GM23338 (cell line): ENCODE measurements around the gene DDX49. TPM values are rescaled to one million over a fixed set of nuclear protein-coding genes. Genes with fewer than 3 reads are reported as not detected.

ENCODE experiments used
- ATAC-seq: fragments of 200-7000 bp; cut with Tn5 transposase; 3 replicates; pipeline ENCODE4 v1.9.1; 2020
- DNase-seq: peaks from one replicate; pipeline ENCODE4 v3.0.0-alpha.2; 2015; ENCODE audit warnings: low spot score
- H2AFZ ChIP-seq: fragments of 200-600 bp; sonication (generic); 2 replicates; pipeline ENCODE4 v1.8.0; 2016; ENCODE audit warnings: antibody characterized with exemption, mild to moderate bottlenecking, moderate library complexity
- H3F3A ChIP-seq: fragments of 200-600 bp; sonication (generic); replicated peaks from 2 replicates; pipeline ENCODE4 v1.8.0; 2017; ENCODE audit warnings: antibody characterized with exemption, mixed run types, low read depth
- H3K27ac ChIP-seq: fragments of 200-600 bp; sonication (generic); 2 replicates; pipeline ENCODE4 v1.6.1; 2016; ENCODE audit warnings: low read depth
- H3K27me3 ChIP-seq: fragments of 200-600 bp; sonication (generic); 2 replicates; pipeline ENCODE4 v1.8.0; 2016; ENCODE audit warnings: mild to moderate bottlenecking, mixed run types, moderate library complexity; ENCODE audit not compliant: insufficient read depth
- H3K36me3 ChIP-seq: fragments of 200-600 bp; sonication (generic); 2 replicates; pipeline ENCODE4 v1.8.0; 2016; ENCODE audit warnings: mild to moderate bottlenecking; ENCODE audit not compliant: insufficient read depth
- H3K4me1 ChIP-seq: fragments of 200-600 bp; sonication (generic); 2 replicates; pipeline ENCODE4 v1.8.0; 2016; ENCODE audit warnings: mild to moderate bottlenecking, moderate library complexity; ENCODE audit not compliant: insufficient read depth
- H3K4me2 ChIP-seq: fragments of 200-600 bp; sonication (generic); 2 replicates; pipeline ENCODE4 v1.7.1; 2017; ENCODE audit warnings: mixed run types
- H3K4me3 ChIP-seq: fragments of 200-600 bp; sonication (generic); 2 replicates; pipeline ENCODE4 v1.6.1; 2016; ENCODE audit warnings: mixed run types
- H3K79me2 ChIP-seq: fragments of 200-600 bp; sonication (generic); replicated peaks from 2 replicates; pipeline ENCODE4 v1.8.0; 2017; ENCODE audit warnings: mild to moderate bottlenecking; ENCODE audit not compliant: insufficient read depth
- H3K9me2 ChIP-seq: fragments of 200-600 bp; sonication (generic); 2 replicates; pipeline ENCODE4 v1.8.0; 2017; ENCODE audit not compliant: insufficient read depth
- H4K20me1 ChIP-seq: fragments of 200-600 bp; sonication (generic); replicated peaks from 2 replicates; pipeline ENCODE4 v1.8.0; 2017; ENCODE audit warnings: mild to moderate bottlenecking; ENCODE audit not compliant: insufficient read depth
- H3K27ac Mint-ChIP-seq: 2 replicates; pipeline ENCODE4 v1.8.0; 2020; ENCODE audit warnings: inconsistent platforms, mild to moderate bottlenecking, moderate library complexity, mixed read lengths
- H3K27me3 Mint-ChIP-seq: 3 replicates; pipeline ENCODE4 v1.8.0; 2022; ENCODE audit warnings: low read depth, mild to moderate bottlenecking, moderate library complexity, mixed read lengths, inconsistent platforms; ENCODE audit not compliant: insufficient read depth, poor library complexity
- H3K36me3 Mint-ChIP-seq: 3 replicates; pipeline ENCODE4 v1.8.0; 2021; ENCODE audit warnings: low read depth, mild to moderate bottlenecking, inconsistent platforms, moderate library complexity, mixed read lengths
- H3K4me1 Mint-ChIP-seq: 3 replicates; pipeline ENCODE4 v1.8.0; 2020; ENCODE audit warnings: mild to moderate bottlenecking, inconsistent platforms, mixed read lengths
- H3K4me3 Mint-ChIP-seq: 3 replicates; pipeline ENCODE4 v1.8.0; 2021; ENCODE audit warnings: moderate library complexity, mild to moderate bottlenecking, inconsistent platforms, mixed read lengths
- H3K9me3 Mint-ChIP-seq: 3 replicates; pipeline ENCODE4 v1.8.0; 2020; ENCODE audit warnings: moderate library complexity, mild to moderate bottlenecking, inconsistent platforms, mixed read lengths
- CREB1 ChIP-seq: fragments of 250-450 bp; sonication (Bioruptor Pico); IDR thresholded peaks from 2 replicates; pipeline ENCODE4 v1.5.0; 2020; ENCODE audit warnings: low read depth, mild to moderate bottlenecking, moderate library complexity
- EZH2 ChIP-seq: fragments of 200-600 bp; sonication (generic); IDR thresholded peaks from one replicate; pipeline ENCODE4 v1.8.0; 2017; ENCODE audit warnings: antibody characterized with exemption, mild to moderate bottlenecking, low read depth; ENCODE audit not compliant: unreplicated experiment
- JUNB ChIP-seq: IDR thresholded peaks from one replicate; pipeline ENCODE4 v1.6.1; 2016; ENCODE audit warnings: antibody characterized with exemption; ENCODE audit not compliant: unreplicated experiment
- NANOG ChIP-seq: IDR thresholded peaks from 2 replicates; pipeline ENCODE4 v1.6.1; 2016; ENCODE audit warnings: antibody characterized with exemption, borderline replicate concordance
- POLR2AphosphoS5 ChIP-seq: IDR thresholded peaks from 2 replicates; pipeline ENCODE4 v1.6.1; 2016; ENCODE audit warnings: antibody characterized with exemption, low read depth
- REST ChIP-seq: IDR thresholded peaks from one replicate; pipeline ENCODE4 v1.6.1; 2018; ENCODE audit warnings: antibody characterized with exemption; ENCODE audit not compliant: unreplicated experiment
- STAT1 ChIP-seq: IDR thresholded peaks from one replicate; pipeline ENCODE4 v1.6.1; 2016; ENCODE audit warnings: antibody characterized with exemption; ENCODE audit not compliant: unreplicated experiment
- ZNF114 ChIP-seq: fragments of 250-450 bp; sonication (Bioruptor Pico); IDR thresholded peaks from 2 replicates; pipeline ENCODE4 v1.5.0; 2020; ENCODE audit warnings: mild to moderate bottlenecking, moderate library complexity
- ZNF331 ChIP-seq: fragments of 250-450 bp; sonication (Bioruptor Pico); IDR thresholded peaks from 2 replicates; pipeline ENCODE4 v1.5.0; 2020; ENCODE audit warnings: low read depth, mild to moderate bottlenecking, moderate library complexity
- ZNF462 ChIP-seq: fragments of 250-450 bp; sonication (Bioruptor Pico); IDR thresholded peaks from 2 replicates; pipeline ENCODE4 v1.5.0; 2020; ENCODE audit warnings: mild to moderate bottlenecking, moderate library complexity
- polyA plus RNA-seq: library from polyadenylated mRNA; unstranded; fragments of >200 nt; fragmentation: Nextera tagmentation; extraction: Ambion mirVana; gene quantifications from 2 replicates; pipeline ENCODE4 v1.2.1, GENCODE V29; 2016
- total RNA-seq: library from RNA; depleted of rRNA; stranded (reverse); fragments of >200 nt; shearing (Covaris generic); gene quantifications from 2 replicates; pipeline ENCODE4 v1.2.3, GENCODE V29; 2014

The DDX49 gene
- total and polyA plus RNA-seq, 2 experiments from 2014 or later, result 40.2 to 75.3 TPM

- no peak for ATAC-seq
- no peaks in the 10 kb centered on the region for H3K9me2 ChIP-seq
- no peaks in the 10 kb centered on the region for H3K79me2 ChIP-seq
- no peaks in the 10 kb centered on the region for H3K9me3 Mint-ChIP-seq
- H2AFZ ChIP-seq, result no peak overlapping the region
- peaks cover 24% of the 10 kb centered on the region for H3K27me3 ChIP-seq
- peaks cover 24% of the 10 kb centered on the region for H3K27me3 Mint-ChIP-seq
- H3K4me1 ChIP-seq, result no peaks in the 10 kb centered on the region; the same call in 1 of the 2 replicates
- H4K20me1 ChIP-seq, result no peaks in the 10 kb centered on the region; the same call in none of the 2 replicates
- peaks cover under 1% of the 10 kb centered on the region; the same call in 1 of the 2 replicates for H3F3A ChIP-seq
- H3K4me3 ChIP-seq, result no peak overlapping the region
- no peak overlapping the region for H3K27ac ChIP-seq
- no peak for TF ChIP-seq ZNF114 (CRISPR knock-in tag)
- no peak for TF ChIP-seq CREB1 (CRISPR knock-in tag)
- TF ChIP-seq EZH2, result no peak
- no peak for TF ChIP-seq NANOG
- no peak for TF ChIP-seq REST
- no peak overlapping the region for H3K27ac Mint-ChIP-seq
- DNase-seq, result no peak
- no peaks in the 10 kb centered on the region for H3K4me1 Mint-ChIP-seq
- peaks cover 3% of the 10 kb centered on the region; the same call in 2 of the 3 replicates for H3K36me3 Mint-ChIP-seq
- H3K4me3 Mint-ChIP-seq, result no peak overlapping the region
- H3K36me3 ChIP-seq, result no peaks in the 10 kb centered on the region; the same call in 1 of the 2 replicates
- H3K4me2 ChIP-seq, result no peak overlapping the region
Measured at GRCh38 chr19:18893587-18894253, 25.8 kb upstream of the DDX49 start.

- Mint-ChIP-seq H3K9me3 (no peaks in the 10 kb centered on the region), H3K27ac (no peak overlapping the region), H3K4me3 (peak overlapping the region; percentile 85), H3K36me3 (peaks cover 3% of the 10 kb centered on the region; the same call in 2 of the 3 replicates), H3K27me3 (peaks cover 27% of the 10 kb centered on the region), H3K4me1 (no peaks in the 10 kb centered on the region)
- Histone ChIP-seq H3K27ac (no peak overlapping the region), H3F3A (peaks cover 2% of the 10 kb centered on the region; the same call in 1 of the 2 replicates), H3K4me3 (peak overlapping the region; percentile 75), H3K79me2 (no peaks in the 10 kb centered on the region), H3K27me3 (peaks cover 24% of the 10 kb centered on the region), H3K9me2 (no peaks in the 10 kb centered on the region), H3K4me1 (no peaks in the 10 kb centered on the region; the same call in 1 of the 2 replicates), H3K36me3 (no peaks in the 10 kb centered on the region; the same call in 1 of the 2 replicates), H4K20me1 (no peaks in the 10 kb centered on the region; the same call in none of the 2 replicates), H2AFZ (no peak overlapping the region; the same call in 1 of the 2 replicates), H3K4me2 (peak overlapping the region; percentile 86)
- DNase-seq (peak; percentile 68), ATAC-seq (peak; percentile 33)
- TF ChIP-seq EZH2, result no peak
- no peak for TF ChIP-seq ZNF331
- TF ChIP-seq STAT1, result no peak
- TF ChIP-seq ZNF462 (CRISPR knock-in tag), result no peak
- no peak for TF ChIP-seq NANOG
- no peak for TF ChIP-seq JUNB
- no peak for TF ChIP-seq POLR2AphosphoS5
Measured at GRCh38 chr19:18894254-18895037, 25.1 kb upstream of the DDX49 start.
